Measurements from ENCODE around the gene GUCD1. TPM values are rescaled to one million over a fixed set of nuclear protein-coding genes. Genes with fewer than 3 reads are reported as not detected.

Gene GUCD1
- polyA plus RNA-seq, 3 donors = 67.1 to 85.9 (median 72.5) TPM

GRCh38 chr22:24518771-24519485 lies 36.0 kb downstream of the GUCD1 start:
- peaks cover 0 to 4% (median 3%) of the 10 kb centered on the region in 3 donors for H3K27me3 Mint-ChIP-seq (ENCODE audit: low read depth in 3 of 3)
- H3K4me1 ChIP-seq (ENCODE audit: control insufficient read depth in 1 of 2, insufficient read depth in 2 of 2, low read length in 2 of 2) = peaks cover 59 to 64% of the 10 kb centered on the region in 2 donors
- no peak overlapping the region for H3K4me3 Mint-ChIP-seq
- peaks cover 71% of the 10 kb centered on the region for H3K4me1 Mint-ChIP-seq
- no peak for TF ChIP-seq CTCF (IDR thresholded peaks at IDR 0.05)
- H3K27ac Mint-ChIP-seq = peak overlapping the region in 1 of 7 donors; percentile 77
- intact Hi-C loops (cut with micrococcal nuclease) = no loop called here
- H3K36me3 ChIP-seq (replicated peaks in 1 of 2; ENCODE audit: control insufficient read depth in 1 of 2, insufficient read depth in 2 of 2, low read length in 2 of 2) = no peaks in the 10 kb centered on the region
- H4K20me1 ChIP-seq (ENCODE audit: insufficient read depth, low read length) = no peaks in the 10 kb centered on the region
- H3K4me3 ChIP-seq (replicated peaks in 1 of 3; ENCODE audit: low read depth in 2 of 3, low read length in 3 of 3) = no peak overlapping the region
- H3K9me3 Mint-ChIP-seq = peaks cover 0 to 3% (median 0%) of the 10 kb centered on the region in 7 donors
- H3K4me2 ChIP-seq (replicated peaks; ENCODE audit: extremely low read depth, low read length, poor library complexity, severe bottlenecking) = no peak overlapping the region
- no peaks in the 10 kb centered on the region for H3K9me3 ChIP-seq (replicated peaks in 1 of 2; ENCODE audit: control insufficient read depth in 1 of 2, insufficient read depth in 1 of 2, low read length in 2 of 2)
- H3K79me2 ChIP-seq (ENCODE audit: insufficient read depth, low read length) = no peaks in the 10 kb centered on the region
- no peaks in the 10 kb centered on the region for H3K27me3 ChIP-seq (ENCODE audit: control insufficient read depth in 2 of 2, insufficient read depth in 2 of 2, low read length in 2 of 2)
- no peak overlapping the region for H2AFZ ChIP-seq (ENCODE audit: insufficient read depth, low read depth, low read length, poor library complexity, severe bottlenecking)
- H3K27ac ChIP-seq (ENCODE audit: low read depth in 1 of 2, low read length in 2 of 2) = no peak overlapping the region
- WGBS (ENCODE audit: insufficient coverage) = 49% methylated on average over 3 of the region's 9 CpGs
- no peak overlapping the region for H3K9ac ChIP-seq (ENCODE audit: insufficient read depth, low read length, poor library complexity, severe bottlenecking)
- peaks cover 0 to 2% of the 10 kb centered on the region in 2 donors for H3K36me3 Mint-ChIP-seq
- no peak for DNase-seq

GRCh38 chr22:24518228-24518627 lies 36.7 kb downstream of the GUCD1 start:
- Mint-ChIP-seq H3K27ac (no peak overlapping the region), H3K9me3 (peaks cover 0 to 3% (median 0%) of the 10 kb centered on the region in 7 donors), H3K4me1 (peaks cover 78% of the 10 kb centered on the region), H3K27me3 (ENCODE audit: low read depth in 3 of 3) (peaks cover 0 to 5% (median 4%) of the 10 kb centered on the region in 3 donors), H3K4me3 (no peak overlapping the region), H3K36me3 (peaks cover 0 to 4% of the 10 kb centered on the region in 2 donors)
- no peaks in the 10 kb centered on the region for H3K36me3 ChIP-seq (replicated peaks in 1 of 2; ENCODE audit: control insufficient read depth in 1 of 2, insufficient read depth in 2 of 2, low read length in 2 of 2)
- H3K4me3 ChIP-seq (replicated peaks in 1 of 3; ENCODE audit: low read depth in 2 of 3, low read length in 3 of 3) = no peak overlapping the region
- DNase-seq = no peak
- WGBS (ENCODE audit: insufficient coverage) = 78% methylated on average over 1 of the region's 3 CpGs
- intact Hi-C loops (cut with micrococcal nuclease) = no loop called here
- peaks cover 66 to 71% of the 10 kb centered on the region in 2 donors for H3K4me1 ChIP-seq (ENCODE audit: control insufficient read depth in 1 of 2, insufficient read depth in 2 of 2, low read length in 2 of 2)
- H4K20me1 ChIP-seq (ENCODE audit: insufficient read depth, low read length) = no peaks in the 10 kb centered on the region
- H3K9me3 ChIP-seq (replicated peaks in 1 of 2; ENCODE audit: control insufficient read depth in 1 of 2, insufficient read depth in 1 of 2, low read length in 2 of 2) = no peaks in the 10 kb centered on the region
- no peak overlapping the region for H3K4me2 ChIP-seq (replicated peaks; ENCODE audit: extremely low read depth, low read length, poor library complexity, severe bottlenecking)
- H3K27me3 ChIP-seq (ENCODE audit: control insufficient read depth in 2 of 2, insufficient read depth in 2 of 2, low read length in 2 of 2) = no peaks in the 10 kb centered on the region
- no peak overlapping the region for H3K27ac ChIP-seq (ENCODE audit: low read depth in 1 of 2, low read length in 2 of 2)
- H3K9ac ChIP-seq (ENCODE audit: insufficient read depth, low read length, poor library complexity, severe bottlenecking) = no peak overlapping the region
- H3K79me2 ChIP-seq (ENCODE audit: insufficient read depth, low read length) = no peaks in the 10 kb centered on the region
- TF ChIP-seq CTCF (IDR thresholded peaks at IDR 0.05) = no peak
- no peak overlapping the region for H2AFZ ChIP-seq (ENCODE audit: insufficient read depth, low read depth, low read length, poor library complexity, severe bottlenecking)

All from CD14-positive monocyte (primary cell).